Daoy (cell line): ENCODE data around the gene DGKH. TPM values are rescaled to one million over a fixed set of nuclear protein-coding genes. Genes with fewer than 3 reads are reported as not detected.

Experiments
- DNase-seq: peaks from one replicate; pipeline ENCODE4 v3.0.0-alpha.2; 2015; ENCODE audit warnings: low read depth
- total RNA-seq: library from RNA; depleted of rRNA; stranded (reverse); fragments of >200 nt; shearing (Covaris generic); gene quantifications from 2 replicates; pipeline ENCODE4 v1.2.3, GENCODE V29; 2014; rRNA removed

DGKH gene
- 4.3 and 6.7 TPM in 2 replicates for total RNA-seq

- DNase-seq: no peak
Observed at GRCh38 chr13:42048342-42048683, at the start of gene DGKH. DGKH (plus strand) TSS chr13:42048648; CDS start chr13:42048774, 126 bp downstream.

GRCh38 chr13:42000846-42001245 lies 47.6 kb upstream of the DGKH start:
- DNase-seq: no peak

- peak; percentile 37 for DNase-seq
Observed at GRCh38 chr13:42001580-42001979, 46.9 kb upstream of the DGKH start.

- no peak for DNase-seq
Observed at GRCh38 chr13:42002066-42002465, 46.4 kb upstream of the DGKH start.

GRCh38 chr13:42007844-42008243 lies 40.6 kb upstream of the DGKH start:
- DNase-seq: no peak

- no peak for DNase-seq
Observed at GRCh38 chr13:42009057-42009456, 39.4 kb upstream of the DGKH start.

GRCh38 chr13:42011601-42012350 lies 36.7 kb upstream of the DGKH start:
- DNase-seq: no peak

- DNase-seq: no peak
Observed at GRCh38 chr13:42014119-42014518, 34.3 kb upstream of the DGKH start.

- no peak for DNase-seq
Observed at GRCh38 chr13:42017264-42017663, 31.2 kb upstream of the DGKH start.

- DNase-seq: no peak
Observed at GRCh38 chr13:42021851-42022250, 26.6 kb upstream of the DGKH start.

GRCh38 chr13:42022336-42022735 lies 26.1 kb upstream of the DGKH start:
- DNase-seq: no peak

GRCh38 chr13:42022796-42023493 lies 25.5 kb upstream of the DGKH start:
- DNase-seq: peak; percentile 50

- no peak for DNase-seq
Observed at GRCh38 chr13:42027286-42027685, 21.2 kb upstream of the DGKH start.

GRCh38 chr13:42028113-42028799 lies 20.2 kb upstream of the DGKH start:
- DNase-seq: no peak

GRCh38 chr13:42035905-42036521 lies 12.4 kb upstream of the DGKH start:
- DNase-seq: no peak

- no peak for DNase-seq
Observed at GRCh38 chr13:42036711-42037110, 11.7 kb upstream of the DGKH start.

GRCh38 chr13:42038661-42039456 lies 9.6 kb upstream of the DGKH start:
- DNase-seq: no peak

- DNase-seq: no peak
Observed at GRCh38 chr13:42039457-42039945, 8.9 kb upstream of the DGKH start.

- peak; percentile 84 for DNase-seq
Observed at GRCh38 chr13:42039946-42040729, 8.3 kb upstream of the DGKH start.

GRCh38 chr13:42040730-42041010 lies 7.8 kb upstream of the DGKH start:
- no peak for DNase-seq
